HG03558 (cell line): ENCODE results near the gene TGFBRAP1.

Experiments used
- ATAC-seq: cut with Tn5 transposase; IDR thresholded peaks from one replicate; pipeline ENCODE4 v1.9.1; 2021; ENCODE audit warnings: moderate number of reproducible peaks; ENCODE audit not compliant: unreplicated experiment; ENCODE audit errors: extremely low read depth

Gene TGFBRAP1

GRCh38 chr2:105320651-105321215 is 8.8 kb downstream of the TGFBRAP1 start:
- ATAC-seq, result no peak

DNA sequence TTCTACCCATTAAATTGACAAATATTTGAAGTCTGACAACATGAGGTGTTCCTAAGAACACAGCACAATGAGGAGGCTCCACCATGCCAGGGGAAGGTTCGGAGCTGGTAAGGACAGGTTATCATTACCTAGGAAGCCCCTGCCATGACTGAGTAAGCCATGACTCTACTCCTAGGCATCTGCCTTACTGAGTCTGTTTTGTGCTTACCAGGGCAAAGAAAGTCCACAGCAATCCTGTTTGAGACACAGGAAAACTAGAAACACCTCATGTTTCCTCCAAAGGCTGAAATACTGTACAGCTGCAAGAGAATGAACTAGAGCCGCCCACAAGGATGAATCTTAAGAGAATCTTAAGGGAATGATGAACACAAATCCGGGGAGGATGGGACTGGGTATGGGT is 11.6 kb downstream of the TGFBRAP1 start:
- no peak for ATAC-seq

DNA sequence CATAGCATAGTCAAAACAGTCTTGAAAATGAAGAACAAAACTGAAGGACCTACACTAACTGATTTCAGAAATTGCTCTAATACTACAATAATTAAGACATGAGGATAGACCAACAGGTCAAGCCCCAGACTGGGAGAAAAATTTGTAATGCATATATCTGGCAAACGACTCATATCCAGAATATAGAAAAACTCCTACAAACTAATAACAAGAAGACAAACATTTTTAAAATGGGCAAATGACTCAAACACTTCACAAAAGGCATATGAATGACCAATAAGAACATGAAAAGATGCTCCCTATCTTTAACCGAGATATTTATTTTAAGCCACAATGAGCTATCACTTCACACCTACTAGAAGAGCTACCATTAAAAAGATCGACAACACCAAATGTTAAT is 14.2 kb downstream of the TGFBRAP1 start:
- peak; percentile 50 for ATAC-seq

GRCh38 chr2:105313877-105314276 is 15.7 kb downstream of the TGFBRAP1 start:
- ATAC-seq, result no peak

DNA sequence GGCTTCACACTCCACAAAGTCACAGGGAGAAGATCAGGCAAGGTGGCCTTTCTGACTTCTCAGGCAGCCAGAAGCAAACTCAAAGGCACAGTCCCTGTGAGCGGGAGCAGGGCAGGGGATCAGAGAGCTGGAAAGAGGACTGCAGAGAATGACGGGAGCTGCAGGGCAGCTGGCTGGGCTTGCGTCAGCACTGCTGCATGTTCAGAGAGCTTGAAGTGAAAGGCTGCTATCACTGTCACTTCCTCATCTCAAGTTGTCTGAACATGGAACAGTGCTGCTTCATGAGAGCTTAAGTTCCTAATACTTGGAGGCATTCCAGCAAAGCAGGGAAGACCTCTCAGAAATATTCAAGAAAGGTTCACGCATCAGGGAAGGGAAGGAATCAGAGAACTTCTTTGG is 20.4 kb downstream of the TGFBRAP1 start:
- no peak for ATAC-seq

GRCh38 chr2:105308382-105309146 is 21.0 kb downstream of the TGFBRAP1 start:
- ATAC-seq, result no peak

- ATAC-seq, result no peak
Measured at GRCh38 chr2:105307962-105308361, 21.6 kb downstream of the TGFBRAP1 start.

- ATAC-seq, result no peak
Measured at GRCh38 chr2:105307550-105307949, 22.0 kb downstream of the TGFBRAP1 start.

- no peak for ATAC-seq
Measured at GRCh38 chr2:105307146-105307545, 22.4 kb downstream of the TGFBRAP1 start.

DNA sequence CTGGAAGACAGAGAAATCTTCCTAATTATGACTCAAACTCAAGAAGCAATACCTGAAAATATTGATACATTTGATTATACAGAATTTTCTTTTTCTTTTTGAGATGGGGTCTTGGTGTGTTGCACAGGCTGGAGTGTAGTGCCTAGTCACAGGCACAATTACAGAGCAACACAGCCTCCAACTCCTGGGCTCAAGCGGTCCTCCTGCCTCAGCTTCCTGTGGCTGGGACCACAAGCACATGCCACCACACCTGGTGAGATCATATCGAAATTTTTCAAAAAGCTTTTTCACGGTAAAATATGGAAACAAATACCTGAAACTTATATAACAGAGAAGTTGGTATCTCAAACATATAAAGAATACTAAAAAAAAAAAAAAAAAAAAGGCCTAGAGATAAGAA is 27.9 kb downstream of the TGFBRAP1 start:
- no peak for ATAC-seq

DNA sequence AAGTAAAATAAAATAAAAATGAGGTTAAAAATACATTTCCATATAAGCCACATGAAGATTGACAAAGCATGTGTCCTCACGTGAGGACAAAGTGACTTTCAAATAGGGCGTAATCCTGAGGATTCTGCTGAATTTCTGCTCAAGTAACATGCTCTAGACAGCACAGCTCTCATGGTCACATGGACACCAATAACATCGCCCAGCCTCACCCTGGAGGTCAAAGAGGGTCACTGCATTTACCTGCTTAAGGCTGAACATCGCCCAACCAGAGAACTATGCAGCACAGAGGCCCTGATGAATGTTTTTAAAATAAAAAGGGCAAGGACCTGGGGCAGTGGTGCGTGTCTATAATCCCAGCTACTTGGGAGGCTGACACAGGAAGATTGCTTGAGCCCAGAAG is 30.2 kb downstream of the TGFBRAP1 start:
- no peak for ATAC-seq

- ATAC-seq, result no peak
Measured at GRCh38 chr2:105298017-105298416, 31.5 kb downstream of the TGFBRAP1 start.

DNA sequence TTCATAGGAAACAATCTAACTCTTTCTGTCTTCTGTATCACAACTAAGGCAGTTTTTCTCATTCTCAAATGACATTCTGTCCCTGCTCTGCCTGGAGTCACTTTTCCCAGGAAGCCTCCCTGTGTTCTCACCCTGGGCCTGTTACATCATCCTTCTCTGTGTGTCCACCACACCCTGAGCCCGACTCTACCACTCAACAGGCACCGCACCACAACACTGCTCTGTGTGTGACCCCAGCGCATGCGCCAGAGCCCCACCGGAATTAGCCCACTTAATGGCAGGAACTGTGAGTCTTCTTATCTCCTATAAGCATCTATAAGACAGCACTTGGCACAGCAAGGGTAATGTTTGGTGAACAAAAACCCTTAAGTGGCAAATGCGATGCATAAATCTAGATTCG is 32.3 kb downstream of the TGFBRAP1 start:
- no peak for ATAC-seq

GRCh38 chr2:105296017-105296611 is 33.4 kb downstream of the TGFBRAP1 start:
- no peak for ATAC-seq

DNA sequence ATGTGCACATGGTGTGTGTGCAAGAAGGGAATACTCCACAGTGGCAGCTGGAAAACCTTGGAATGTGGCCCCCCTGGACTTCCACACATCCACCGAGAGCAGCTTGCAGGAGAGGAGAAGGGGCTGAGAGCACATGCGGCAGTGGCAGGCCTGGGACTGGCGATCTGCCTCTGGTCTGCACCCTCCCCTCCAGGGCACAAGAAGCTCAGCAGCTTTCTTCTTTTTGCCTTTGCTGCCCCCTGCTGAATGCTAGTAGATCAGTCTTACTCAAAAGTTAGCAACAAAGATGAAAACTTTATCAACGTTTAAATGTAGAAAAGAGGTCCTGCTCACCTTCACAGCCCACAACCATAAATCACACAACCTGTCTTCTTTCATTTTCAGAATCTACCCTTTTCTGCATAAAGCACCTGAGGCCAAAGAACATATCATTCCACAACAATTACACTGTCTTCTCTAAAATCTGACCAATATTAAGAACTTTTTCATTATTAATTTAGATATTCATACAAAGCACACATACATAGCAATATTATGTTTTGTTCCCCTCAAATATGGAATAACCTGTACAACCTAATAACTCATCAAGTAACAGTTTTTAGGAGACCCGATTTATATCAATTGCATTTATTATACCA is 34.6 kb downstream of the TGFBRAP1 start:
- no peak for ATAC-seq

- ATAC-seq, result no peak
Measured at GRCh38 chr2:105294046-105294445, 35.5 kb downstream of the TGFBRAP1 start.

DNA sequence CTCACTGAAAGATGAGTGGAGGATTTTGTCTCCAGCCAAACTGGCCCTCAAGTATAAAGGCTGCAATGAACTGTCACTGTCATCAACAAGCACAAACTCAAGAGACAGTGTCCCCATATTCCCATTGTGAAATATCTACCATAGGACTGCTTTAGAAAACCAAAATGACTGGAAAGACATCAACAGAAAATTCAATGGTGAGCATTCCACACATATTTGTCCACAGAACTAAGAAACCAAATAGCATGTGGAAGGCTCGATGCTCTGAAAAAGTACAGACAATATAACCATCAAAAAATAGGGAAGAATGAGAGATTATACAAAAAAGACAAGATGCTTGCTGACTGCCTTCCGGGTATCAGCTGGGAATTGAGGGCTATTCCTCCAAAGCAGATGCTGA is 37.6 kb downstream of the TGFBRAP1 start:
- ATAC-seq, result no peak

DNA sequence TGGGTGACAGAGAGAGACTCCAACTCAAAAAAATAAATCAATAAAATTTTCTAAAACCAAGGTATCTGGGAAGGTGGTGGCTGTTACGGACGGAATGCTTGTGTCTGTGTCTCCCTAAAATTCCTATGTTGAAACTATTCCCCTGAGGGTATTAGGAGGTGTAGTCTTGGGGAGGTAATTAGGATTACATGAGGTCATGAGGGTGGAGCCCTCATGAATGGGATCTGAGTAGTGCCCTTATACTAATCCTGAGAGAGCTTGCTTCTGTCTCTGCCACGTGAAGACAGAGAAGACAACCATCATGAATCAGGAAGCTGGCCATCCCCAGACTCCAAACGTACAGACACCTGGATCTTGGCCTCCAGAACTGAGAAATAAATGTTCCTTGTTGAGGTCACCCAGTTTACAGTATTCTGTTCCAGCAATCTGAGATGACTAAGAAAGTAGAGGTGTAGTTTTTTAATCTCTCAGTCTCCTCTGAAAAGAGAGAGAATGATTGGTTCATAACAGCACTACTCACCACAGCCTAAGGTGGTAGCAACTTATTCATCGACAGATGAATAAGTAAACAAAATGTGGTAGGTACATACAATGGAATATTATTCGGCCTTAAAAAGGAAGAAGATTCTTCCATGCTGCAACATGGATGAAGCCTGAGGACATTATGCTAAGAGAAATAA is 38.4 kb downstream of the TGFBRAP1 start:
- no peak for ATAC-seq

DNA sequence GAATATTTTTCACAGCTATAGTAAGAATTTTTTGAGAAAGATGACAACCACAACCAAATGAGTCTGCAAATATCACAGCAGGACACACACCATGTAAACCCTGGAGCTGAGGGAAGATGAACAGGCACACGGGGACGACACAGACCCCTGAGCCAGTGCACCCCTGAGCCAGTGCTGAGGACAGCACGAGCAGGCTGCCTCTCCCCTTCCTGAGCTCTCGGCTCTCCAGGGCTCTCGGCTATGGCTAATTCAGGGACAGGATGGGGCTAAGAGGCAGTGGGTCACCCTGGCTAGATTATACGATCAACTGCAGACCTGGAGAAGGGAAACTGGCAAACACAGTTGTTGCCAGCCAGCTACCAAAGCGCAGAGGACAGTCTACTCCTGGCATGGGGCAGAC is 41.4 kb downstream of the TGFBRAP1 start:
- ATAC-seq, result no peak

DNA sequence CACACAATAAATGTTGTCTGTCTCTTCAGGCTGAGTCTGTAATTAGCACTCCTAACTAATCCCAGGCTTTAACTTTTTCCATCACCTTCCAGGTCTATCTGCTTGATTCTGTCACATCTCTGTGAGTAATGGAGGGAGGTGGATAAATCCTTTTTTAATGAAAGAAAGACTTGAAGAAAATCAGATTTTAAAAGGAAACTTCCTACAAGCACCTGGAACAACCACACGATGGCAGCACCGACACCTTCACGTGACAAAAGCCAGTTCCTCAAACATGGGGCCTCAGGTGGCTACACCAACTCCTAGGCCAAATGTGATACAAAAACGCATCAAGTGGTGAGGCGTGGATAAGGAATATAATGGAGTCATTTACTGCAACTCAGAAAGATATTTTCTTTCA is 41.8 kb downstream of the TGFBRAP1 start:
- ATAC-seq, result no peak

GRCh38 chr2:105283532-105283931 is 46.0 kb downstream of the TGFBRAP1 start:
- ATAC-seq, result no peak
